Liver (tissue), 9 donors: ENCODE results near the gene HES5. TPM values are rescaled to one million over a fixed set of nuclear protein-coding genes. Genes with fewer than 3 reads are reported as not detected.

Experiments used
- DNase-seq: peaks from one replicate; pipeline ENCODE4 v3.0.0-alpha.2; 2017; ENCODE audit warnings: low spot score
- H3K27ac ChIP-seq, 2 donors: one replicate each; pipeline ENCODE4 v1.7.0; 2013; ENCODE audit warnings: inconsistent platforms in 2 of 2, low read length in 2 of 2, control low read depth in 1 of 2, low read depth in 1 of 2, mild to moderate bottlenecking in 1 of 2
- H3K27me3 ChIP-seq, 4 donors: one replicate each; pipeline versions ENCODE4 v1.6.1 to v1.7.0; 2013; ENCODE audit warnings: low read length in 3 of 4, inconsistent platforms in 1 of 4, mild to moderate bottlenecking in 1 of 4, moderate library complexity in 1 of 4; ENCODE audit not compliant: control insufficient read depth in 4 of 4, insufficient read depth in 4 of 4
- H3K36me3 ChIP-seq, 4 donors: one replicate each; pipeline versions ENCODE4 v1.6.1 to v1.7.0; 2013; ENCODE audit warnings: low read length in 3 of 4, mild to moderate bottlenecking in 3 of 4, low read depth in 1 of 4, moderate library complexity in 1 of 4; ENCODE audit not compliant: control insufficient read depth in 4 of 4, insufficient read depth in 3 of 4
- H3K4me1 ChIP-seq, 4 donors: one replicate each; pipeline versions ENCODE4 v1.6.1 to v1.7.0; 2013; ENCODE audit warnings: low read length in 3 of 4, mild to moderate bottlenecking in 3 of 4, moderate library complexity in 1 of 4; ENCODE audit not compliant: control insufficient read depth in 4 of 4, insufficient read depth in 4 of 4
- H3K4me3 ChIP-seq, 3 donors: one replicate each; pipeline versions ENCODE4 v1.6.1 to v1.7.0; 2013; ENCODE audit warnings: low read length in 3 of 3, control low read depth in 1 of 3, low read depth in 1 of 3, mild to moderate bottlenecking in 1 of 3
- H3K9ac ChIP-seq, 2 donors: one replicate each; pipeline ENCODE4 v1.7.0; 2013; ENCODE audit warnings: low read length in 2 of 2, mild to moderate bottlenecking in 2 of 2, moderate library complexity in 2 of 2, control low read depth in 1 of 2, low read depth in 1 of 2
- H3K9me3 ChIP-seq, 4 donors: one replicate each; pipeline versions ENCODE4 v1.6.1 to v1.7.0; 2013; ENCODE audit warnings: low read length in 3 of 4; ENCODE audit not compliant: control insufficient read depth in 4 of 4
- EGR1 ChIP-seq, 2 donors: IDR thresholded peaks; 2 replicates each; pipeline ENCODE4 v1.6.1; 2016 to 2018; ENCODE audit warnings: antibody characterized with exemption in 2 of 2, low read depth in 2 of 2
- FOXA1 ChIP-seq: IDR thresholded peaks from 2 replicates; pipeline ENCODE4 v1.6.1; 2016; ENCODE audit warnings: antibody characterized with exemption
- FOXA2 ChIP-seq: IDR thresholded peaks from 2 replicates; pipeline ENCODE4 v1.6.1; 2016; ENCODE audit warnings: antibody characterized with exemption
- GABPA ChIP-seq, 2 donors: IDR thresholded peaks in 1 of 2; conservative IDR thresholded peaks in 1 of 2; 2 replicates each; pipeline ENCODE4 v1.6.1; 2016; ENCODE audit warnings: antibody characterized with exemption in 2 of 2, mild to moderate bottlenecking in 1 of 2, moderate library complexity in 1 of 2
- HNF4A ChIP-seq, 2 donors: conservative IDR thresholded peaks; 2 replicates each; pipeline ENCODE4 v1.6.1; 2016; ENCODE audit warnings: antibody characterized with exemption in 2 of 2, mild to moderate bottlenecking in 2 of 2
- HNF4G ChIP-seq: IDR thresholded peaks from 2 replicates; pipeline ENCODE4 v1.6.1; 2016; ENCODE audit warnings: antibody characterized with exemption
- JUND ChIP-seq, 2 donors: IDR thresholded peaks; 2 replicates each; pipeline ENCODE4 v1.6.1; 2016; ENCODE audit warnings: antibody characterized with exemption in 2 of 2
- NR2F2 ChIP-seq: IDR thresholded peaks from 2 replicates; pipeline ENCODE4 v1.6.1; 2016; ENCODE audit warnings: antibody characterized with exemption
- RAD21 ChIP-seq, 2 donors: IDR thresholded peaks; 2 replicates each; pipeline ENCODE4 v1.6.1; 2016; ENCODE audit warnings: antibody characterized with exemption in 2 of 2, mild to moderate bottlenecking in 2 of 2
- RXRA ChIP-seq, 2 donors: IDR thresholded peaks; 2 replicates each; pipeline ENCODE4 v1.6.1; 2017 to 2018; ENCODE audit warnings: antibody characterized with exemption in 2 of 2, mild to moderate bottlenecking in 1 of 2
- SP1 ChIP-seq: IDR thresholded peaks from 2 replicates; pipeline ENCODE4 v1.6.1; 2018; ENCODE audit warnings: antibody characterized with exemption, mild to moderate bottlenecking
- TAF1 ChIP-seq: conservative IDR thresholded peaks from 2 replicates; pipeline ENCODE4 v1.6.1; 2016; ENCODE audit warnings: antibody characterized with exemption, mild to moderate bottlenecking
- YY1 ChIP-seq: IDR thresholded peaks from 2 replicates; pipeline ENCODE4 v1.6.1; 2016; ENCODE audit warnings: antibody characterized with exemption, mild to moderate bottlenecking
- WGBS: extraction: QIAGEN DNeasy Blood & Tissue Kit; methylation state at CpG from one replicate; pipeline ENCODE4 v1.1.7; 2013; 5-methylcytosine and 5-hydroxymethylcytosine counted together
- polyA plus RNA-seq, 2 donors: library from polyadenylated mRNA; stranded (reverse) in 1 of 2; unstranded in 1 of 2; fragments of 200-250 nt in 1 of 2; fragments of >200 nt in 1 of 2; fragmentation: Nextera tagmentation in 1 of 2; extraction: Ambion mirVana in 1 of 2; gene quantifications; one replicate each; pipeline versions ENCODE4 v1.2.1 to v1.2.3, GENCODE V29; 2013 to 2015
- total RNA-seq, 2 donors: library from RNA; depleted of rRNA; stranded (reverse); fragments of >200 nt; gene quantifications; one replicate each; pipeline ENCODE4 v1.2.3, GENCODE V29; 2014
- TF ChIP-seq, protein P1 (sequence below): fragments of 150-350 bp; IDR thresholded peaks from 2 replicates; pipeline ENCODE4 v1.5.1; 2017; ENCODE audit warnings: improper control_type of control experiment, low read depth, low read length; ENCODE audit not compliant: missing input control
- TF ChIP-seq, protein P2 (sequence below): IDR thresholded peaks from 2 replicates; pipeline ENCODE4 v1.6.1; 2016; ENCODE audit warnings: antibody characterized with exemption, mild to moderate bottlenecking
- TF ChIP-seq, protein P3 (sequence below): IDR thresholded peaks from 2 replicates; pipeline ENCODE4 v1.6.1; 2016; ENCODE audit warnings: antibody characterized with exemption
- TF ChIP-seq, protein P4 (sequence below): IDR thresholded peaks from 2 replicates; pipeline ENCODE4 v1.6.1; 2016; ENCODE audit warnings: antibody characterized with exemption
- TF ChIP-seq, protein P5 (sequence below): IDR thresholded peaks from 2 replicates; pipeline ENCODE4 v1.6.1; 2016; ENCODE audit warnings: antibody characterized with exemption
- donor health status: healthy.
- donor health status: healthy.
- donor health status: healthy.
- donor health status: healthy.
- donor health status: healthy.

Gene HES5
- total and polyA plus RNA-seq, 4 donors, result 0.08 to 0.93 TPM; not detected in 2

DNA sequence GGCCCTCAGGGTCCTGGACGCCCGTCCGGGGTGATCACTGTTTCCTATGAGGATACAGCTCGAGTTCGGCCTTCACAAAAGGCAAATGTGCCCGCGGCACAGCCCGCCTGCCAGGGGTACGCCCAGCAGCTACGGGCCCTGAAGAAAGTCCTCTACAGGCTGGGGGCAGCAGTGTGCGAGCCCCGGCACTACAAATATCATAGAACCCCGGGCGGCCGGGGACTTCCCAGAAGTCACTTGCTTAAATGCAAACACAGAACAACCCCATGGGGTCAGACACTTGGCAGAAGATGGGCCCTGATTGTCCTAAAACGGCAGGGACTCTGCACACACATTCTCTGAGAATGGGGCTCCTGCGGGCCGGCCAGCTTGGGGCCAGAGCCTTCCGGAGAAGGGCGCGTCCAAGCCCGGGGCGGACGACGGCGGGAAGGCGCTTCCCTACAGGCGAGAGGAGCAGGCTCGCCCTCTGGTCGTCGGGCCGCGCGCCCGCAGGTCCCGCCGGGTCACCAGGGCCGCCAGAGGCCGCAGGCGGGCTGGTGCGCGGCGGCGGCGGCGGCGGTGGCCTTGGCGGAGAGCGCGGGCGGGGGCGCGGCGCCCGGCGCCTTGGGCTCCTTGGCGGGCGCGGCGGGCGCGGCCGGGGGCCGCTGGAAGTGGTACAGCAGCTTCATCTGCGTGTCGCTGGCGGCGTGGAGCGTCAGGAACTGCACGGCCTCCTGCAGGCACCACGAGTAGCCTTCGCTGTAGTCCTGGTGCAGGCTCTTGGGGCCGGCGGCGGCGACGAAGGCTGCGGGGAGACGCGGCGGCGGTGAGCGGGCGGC is 888 bp downstream of the HES5 start:
- TF ChIP-seq YY1, result no peak
- no peak for TF ChIP-seq JUND (IDR thresholded peaks at IDR 0.05)
- TF ChIP-seq RXRA (IDR thresholded peaks at IDR 0.05), result peak; percentile 42 to 46
- TF ChIP-seq, protein P1, sequence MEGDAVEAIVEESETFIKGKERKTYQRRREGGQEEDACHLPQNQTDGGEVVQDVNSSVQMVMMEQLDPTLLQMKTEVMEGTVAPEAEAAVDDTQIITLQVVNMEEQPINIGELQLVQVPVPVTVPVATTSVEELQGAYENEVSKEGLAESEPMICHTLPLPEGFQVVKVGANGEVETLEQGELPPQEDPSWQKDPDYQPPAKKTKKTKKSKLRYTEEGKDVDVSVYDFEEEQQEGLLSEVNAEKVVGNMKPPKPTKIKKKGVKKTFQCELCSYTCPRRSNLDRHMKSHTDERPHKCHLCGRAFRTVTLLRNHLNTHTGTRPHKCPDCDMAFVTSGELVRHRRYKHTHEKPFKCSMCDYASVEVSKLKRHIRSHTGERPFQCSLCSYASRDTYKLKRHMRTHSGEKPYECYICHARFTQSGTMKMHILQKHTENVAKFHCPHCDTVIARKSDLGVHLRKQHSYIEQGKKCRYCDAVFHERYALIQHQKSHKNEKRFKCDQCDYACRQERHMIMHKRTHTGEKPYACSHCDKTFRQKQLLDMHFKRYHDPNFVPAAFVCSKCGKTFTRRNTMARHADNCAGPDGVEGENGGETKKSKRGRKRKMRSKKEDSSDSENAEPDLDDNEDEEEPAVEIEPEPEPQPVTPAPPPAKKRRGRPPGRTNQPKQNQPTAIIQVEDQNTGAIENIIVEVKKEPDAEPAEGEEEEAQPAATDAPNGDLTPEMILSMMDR, result no peak
- no peak for TF ChIP-seq TAF1
- TF ChIP-seq, protein P2, sequence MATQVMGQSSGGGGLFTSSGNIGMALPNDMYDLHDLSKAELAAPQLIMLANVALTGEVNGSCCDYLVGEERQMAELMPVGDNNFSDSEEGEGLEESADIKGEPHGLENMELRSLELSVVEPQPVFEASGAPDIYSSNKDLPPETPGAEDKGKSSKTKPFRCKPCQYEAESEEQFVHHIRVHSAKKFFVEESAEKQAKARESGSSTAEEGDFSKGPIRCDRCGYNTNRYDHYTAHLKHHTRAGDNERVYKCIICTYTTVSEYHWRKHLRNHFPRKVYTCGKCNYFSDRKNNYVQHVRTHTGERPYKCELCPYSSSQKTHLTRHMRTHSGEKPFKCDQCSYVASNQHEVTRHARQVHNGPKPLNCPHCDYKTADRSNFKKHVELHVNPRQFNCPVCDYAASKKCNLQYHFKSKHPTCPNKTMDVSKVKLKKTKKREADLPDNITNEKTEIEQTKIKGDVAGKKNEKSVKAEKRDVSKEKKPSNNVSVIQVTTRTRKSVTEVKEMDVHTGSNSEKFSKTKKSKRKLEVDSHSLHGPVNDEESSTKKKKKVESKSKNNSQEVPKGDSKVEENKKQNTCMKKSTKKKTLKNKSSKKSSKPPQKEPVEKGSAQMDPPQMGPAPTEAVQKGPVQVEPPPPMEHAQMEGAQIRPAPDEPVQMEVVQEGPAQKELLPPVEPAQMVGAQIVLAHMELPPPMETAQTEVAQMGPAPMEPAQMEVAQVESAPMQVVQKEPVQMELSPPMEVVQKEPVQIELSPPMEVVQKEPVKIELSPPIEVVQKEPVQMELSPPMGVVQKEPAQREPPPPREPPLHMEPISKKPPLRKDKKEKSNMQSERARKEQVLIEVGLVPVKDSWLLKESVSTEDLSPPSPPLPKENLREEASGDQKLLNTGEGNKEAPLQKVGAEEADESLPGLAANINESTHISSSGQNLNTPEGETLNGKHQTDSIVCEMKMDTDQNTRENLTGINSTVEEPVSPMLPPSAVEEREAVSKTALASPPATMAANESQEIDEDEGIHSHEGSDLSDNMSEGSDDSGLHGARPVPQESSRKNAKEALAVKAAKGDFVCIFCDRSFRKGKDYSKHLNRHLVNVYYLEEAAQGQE, result no peak
- TF ChIP-seq FOXA2, result no peak
- no peak for TF ChIP-seq RAD21 (IDR thresholded peaks at IDR 0.05)
- no peak for TF ChIP-seq EGR1 (IDR thresholded peaks at IDR 0.05; ENCODE audit: low read depth in 2 of 2)
- TF ChIP-seq GABPA (IDR thresholded peaks at IDR 0.05 in 1 of 2, conservative IDR thresholded peaks at IDR 0.05 in 1 of 2), result no peak
- peak in 1 of 2 donors; percentile 41 for TF ChIP-seq HNF4A (conservative IDR thresholded peaks at IDR 0.05)
- TF ChIP-seq, protein P3, sequence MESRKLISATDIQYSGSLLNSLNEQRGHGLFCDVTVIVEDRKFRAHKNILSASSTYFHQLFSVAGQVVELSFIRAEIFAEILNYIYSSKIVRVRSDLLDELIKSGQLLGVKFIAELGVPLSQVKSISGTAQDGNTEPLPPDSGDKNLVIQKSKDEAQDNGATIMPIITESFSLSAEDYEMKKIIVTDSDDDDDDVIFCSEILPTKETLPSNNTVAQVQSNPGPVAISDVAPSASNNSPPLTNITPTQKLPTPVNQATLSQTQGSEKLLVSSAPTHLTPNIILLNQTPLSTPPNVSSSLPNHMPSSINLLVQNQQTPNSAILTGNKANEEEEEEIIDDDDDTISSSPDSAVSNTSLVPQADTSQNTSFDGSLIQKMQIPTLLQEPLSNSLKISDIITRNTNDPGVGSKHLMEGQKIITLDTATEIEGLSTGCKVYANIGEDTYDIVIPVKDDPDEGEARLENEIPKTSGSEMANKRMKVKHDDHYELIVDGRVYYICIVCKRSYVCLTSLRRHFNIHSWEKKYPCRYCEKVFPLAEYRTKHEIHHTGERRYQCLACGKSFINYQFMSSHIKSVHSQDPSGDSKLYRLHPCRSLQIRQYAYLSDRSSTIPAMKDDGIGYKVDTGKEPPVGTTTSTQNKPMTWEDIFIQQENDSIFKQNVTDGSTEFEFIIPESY, result no peak
- TF ChIP-seq, protein P4, sequence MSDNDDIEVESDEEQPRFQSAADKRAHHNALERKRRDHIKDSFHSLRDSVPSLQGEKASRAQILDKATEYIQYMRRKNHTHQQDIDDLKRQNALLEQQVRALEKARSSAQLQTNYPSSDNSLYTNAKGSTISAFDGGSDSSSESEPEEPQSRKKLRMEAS, result no peak
- TF ChIP-seq FOXA1, result no peak
- TF ChIP-seq HNF4G, result no peak
- TF ChIP-seq, protein P5, sequence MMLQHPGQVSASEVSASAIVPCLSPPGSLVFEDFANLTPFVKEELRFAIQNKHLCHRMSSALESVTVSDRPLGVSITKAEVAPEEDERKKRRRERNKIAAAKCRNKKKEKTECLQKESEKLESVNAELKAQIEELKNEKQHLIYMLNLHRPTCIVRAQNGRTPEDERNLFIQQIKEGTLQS, result no peak
- TF ChIP-seq SP1, result peak; percentile 66
- TF ChIP-seq NR2F2, result no peak
- Histone ChIP-seq H3K9me3 (no peaks in the 10 kb centered on the region), H3K27me3 (no peaks in the 10 kb centered on the region), H3K4me1 (peaks cover 40 to 57% (median 50%) of the 10 kb centered on the region in 4 donors), H3K27ac (peak overlapping the region; percentile 87 to 95), H3K4me3 (peak overlapping the region in 2 of 3 donors; percentile 32 to 35), H3K36me3 (no peaks in the 10 kb centered on the region), H3K9ac (no peak overlapping the region)
- WGBS, result 2% methylated on average over 84 of the region's 84 CpGs
- DNase-seq, result no peak
